HL-60/S4 treated with phorbol 12-myristate 13-acetate at 8.2 ng/mL for 4 days and 3 days (cell line): ENCODE measurements around the gene LINGO1.

Source experiments
- in situ Hi-C: fragments of 300-500 bp; cut with MboI; formaldehyde crosslinking; loops from 2 replicates; pipeline ENCODE4 v1.15.0; 2022; ENCODE audit warnings: low sequenced_read_pairs

LINGO1 gene

DNA sequence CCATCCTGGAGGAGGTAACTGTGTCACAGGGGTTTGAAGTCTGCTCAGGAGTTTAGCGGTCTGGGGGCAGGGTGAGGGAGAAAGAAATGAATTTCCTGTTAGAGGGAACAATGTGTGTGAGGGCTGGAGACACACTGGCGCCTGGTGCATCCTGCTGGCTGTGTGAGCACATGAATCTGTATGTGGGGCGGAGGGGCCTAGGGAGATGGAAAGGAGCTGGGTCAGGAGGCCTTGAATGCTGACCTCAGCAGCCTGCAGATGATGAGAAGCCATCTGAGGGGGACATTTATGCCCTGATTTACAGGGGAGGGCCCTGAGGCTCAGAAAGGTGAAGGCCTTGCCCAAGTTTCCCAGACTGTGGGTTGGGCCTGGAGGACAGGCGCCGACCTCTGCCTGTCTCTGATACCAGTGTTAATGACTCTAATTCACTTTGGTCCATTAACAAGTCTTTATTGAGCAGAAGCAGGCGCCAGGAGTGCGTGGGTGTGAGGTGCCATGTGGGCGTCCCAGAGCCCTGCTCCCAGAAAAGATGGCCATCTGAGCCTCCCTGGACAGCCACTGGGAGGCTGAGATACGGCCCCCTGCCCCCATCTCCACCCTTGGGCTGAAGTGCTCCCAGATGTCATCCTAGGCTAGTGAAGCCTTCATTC lies 34.8 kb downstream of the LINGO1 start:
- in situ Hi-C loops, result no loop called here

GRCh38 chr15:77596821-77597803 lies 35.6 kb downstream of the LINGO1 start:
- in situ Hi-C loops, result no loop called here

- in situ Hi-C loops, result no loop called here
These were observed 37.5 kb downstream of the LINGO1 start for GRCh38 chr15:77595231-77595630.

- in situ Hi-C loops, result no loop called here
These were observed 40.0 kb downstream of the LINGO1 start for GRCh38 chr15:77592758-77593157.

GRCh38 chr15:77591968-77592613 lies 40.6 kb downstream of the LINGO1 start:
- in situ Hi-C loops, result no loop called here

GRCh38 chr15:77589839-77590238 lies 42.9 kb downstream of the LINGO1 start:
- in situ Hi-C loops, result no loop called here

- in situ Hi-C loops, result no loop called here
These were observed 44.6 kb downstream of the LINGO1 start for GRCh38 chr15:77588126-77588525.

DNA sequence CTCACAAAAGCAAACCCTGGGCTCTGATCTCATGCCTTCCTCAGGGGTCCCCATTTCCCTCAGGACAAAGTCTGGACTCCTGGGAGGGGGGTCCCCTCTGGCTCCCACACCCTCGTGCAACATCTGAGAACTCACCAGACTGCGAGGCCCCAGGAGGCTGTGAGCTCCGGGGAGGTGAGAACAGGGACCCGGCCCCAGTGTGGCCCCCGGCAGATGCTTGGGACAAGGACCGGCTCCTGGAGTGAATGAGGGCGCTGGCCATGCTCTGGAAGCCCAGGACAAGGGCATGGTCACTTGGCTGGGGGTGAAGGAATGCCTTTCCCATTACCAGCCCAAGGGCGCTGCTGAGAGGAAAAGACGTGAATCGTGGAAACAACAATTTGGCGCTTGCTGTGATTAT lies 48.0 kb downstream of the LINGO1 start:
- in situ Hi-C loops, result no loop called here

DNA sequence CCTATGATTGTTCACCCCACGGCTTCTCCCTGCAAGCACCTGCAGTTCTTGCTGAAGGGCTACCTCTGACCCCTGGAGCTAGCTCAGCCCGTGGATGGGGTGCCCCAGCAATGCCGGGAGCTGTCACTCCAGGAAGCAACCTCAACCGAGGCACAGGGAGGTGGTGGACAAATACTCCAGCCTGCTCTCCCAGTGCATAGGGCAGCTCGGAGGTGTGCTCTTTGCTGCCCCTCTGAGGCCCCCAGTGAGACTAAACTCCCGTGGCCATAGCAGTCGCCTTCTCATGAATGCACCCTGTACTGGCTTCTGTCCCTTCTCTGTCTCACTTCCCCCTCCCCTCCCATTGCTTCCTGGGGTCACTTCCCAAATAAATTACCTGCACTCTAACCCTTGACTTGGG lies 48.5 kb downstream of the LINGO1 start:
- in situ Hi-C loops, result no loop called here

- in situ Hi-C loops, result no loop called here
These were observed 49.9 kb downstream of the LINGO1 start for GRCh38 chr15:77582763-77583162.

DNA sequence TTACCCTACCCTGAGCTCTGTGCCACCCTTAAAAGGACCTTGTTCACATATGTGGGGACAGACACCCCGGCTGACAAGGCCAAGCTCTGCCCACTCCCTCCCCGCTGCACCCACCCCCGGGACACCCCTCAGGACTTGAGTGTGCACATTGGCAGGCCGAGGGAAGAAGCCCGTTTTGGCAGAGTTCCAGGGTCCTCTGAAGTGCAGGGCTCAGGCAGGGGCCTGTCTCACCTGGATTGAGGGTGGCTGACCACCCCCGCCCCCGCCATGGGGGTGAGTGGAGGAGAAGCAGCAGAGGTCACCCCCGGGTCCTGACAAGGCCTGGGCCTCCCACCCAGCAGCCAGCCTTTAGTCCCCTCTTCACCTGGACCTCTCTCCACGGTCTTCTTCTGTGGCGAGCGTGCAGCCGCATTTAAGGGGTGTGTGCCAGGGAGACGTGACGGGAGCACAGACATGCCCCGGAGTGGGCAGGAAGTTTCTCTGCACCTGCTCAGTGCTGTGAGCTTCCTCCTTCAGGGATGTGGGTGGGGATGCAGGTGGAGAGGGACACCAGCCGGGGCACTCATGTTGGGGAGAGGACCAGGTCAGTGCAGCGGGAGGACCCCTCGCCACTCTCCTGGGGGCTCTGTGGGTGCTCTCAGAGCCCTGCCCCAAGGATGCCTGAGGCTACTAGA lies 50.7 kb downstream of the LINGO1 start:
- in situ Hi-C loops, result no loop called here

- in situ Hi-C loops, result no loop called here
These were observed 51.6 kb downstream of the LINGO1 start for GRCh38 chr15:77580996-77581682.

- in situ Hi-C loops, result no loop called here
These were observed 53.1 kb downstream of the LINGO1 start for GRCh38 chr15:77579498-77580188.

- in situ Hi-C loops, result no loop called here
These were observed 53.9 kb downstream of the LINGO1 start for GRCh38 chr15:77578641-77579372.

DNA sequence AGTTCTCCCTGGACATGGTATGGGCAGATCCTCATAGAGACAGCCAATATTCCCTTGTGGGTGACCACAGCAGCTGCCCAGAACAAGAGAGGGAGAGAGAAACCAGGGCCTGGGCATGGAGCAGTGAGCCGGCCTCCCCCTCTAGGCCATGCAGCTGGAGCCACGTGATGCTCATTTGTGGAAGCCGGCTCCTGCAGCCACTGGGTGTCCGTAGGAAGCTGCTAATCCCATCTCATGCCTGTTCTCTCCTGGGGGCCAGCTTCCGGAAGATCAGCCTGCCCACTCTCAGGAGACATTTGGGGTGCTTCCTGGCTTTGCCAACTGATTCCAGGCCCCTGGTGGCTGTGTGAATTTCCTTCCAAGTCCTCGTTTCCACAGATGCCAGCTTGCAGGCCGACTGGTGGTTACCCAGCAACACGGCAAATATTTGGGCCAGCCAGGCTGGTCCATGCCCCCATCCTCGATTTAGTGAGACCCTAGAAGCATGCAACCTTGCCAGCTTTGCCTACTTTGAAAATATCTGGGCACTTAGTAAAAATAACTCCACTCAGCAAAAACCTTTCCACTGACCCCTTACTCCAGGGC lies 55.3 kb downstream of the LINGO1 start:
- in situ Hi-C loops, result no loop called here

DNA sequence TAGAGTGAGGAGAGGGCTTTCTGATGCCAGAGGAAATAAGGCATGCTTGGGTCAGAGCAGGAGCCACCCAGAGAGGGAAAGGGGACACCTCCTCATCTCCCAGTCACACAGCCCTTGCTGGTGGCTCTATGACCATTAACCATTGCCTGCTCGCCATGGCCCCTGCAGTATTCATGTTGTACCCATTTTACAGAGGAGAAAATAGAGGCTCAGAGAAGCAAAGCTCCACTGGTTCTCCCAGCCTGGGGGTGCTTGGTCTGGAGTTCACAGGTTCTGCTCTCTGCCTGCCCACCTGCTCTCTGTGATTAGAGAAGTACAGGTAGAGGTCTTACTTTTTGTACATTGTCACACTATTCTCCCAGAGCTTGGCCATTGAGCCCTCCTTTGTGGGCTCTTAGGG lies 56.2 kb downstream of the LINGO1 start:
- in situ Hi-C loops, result no loop called here

DNA sequence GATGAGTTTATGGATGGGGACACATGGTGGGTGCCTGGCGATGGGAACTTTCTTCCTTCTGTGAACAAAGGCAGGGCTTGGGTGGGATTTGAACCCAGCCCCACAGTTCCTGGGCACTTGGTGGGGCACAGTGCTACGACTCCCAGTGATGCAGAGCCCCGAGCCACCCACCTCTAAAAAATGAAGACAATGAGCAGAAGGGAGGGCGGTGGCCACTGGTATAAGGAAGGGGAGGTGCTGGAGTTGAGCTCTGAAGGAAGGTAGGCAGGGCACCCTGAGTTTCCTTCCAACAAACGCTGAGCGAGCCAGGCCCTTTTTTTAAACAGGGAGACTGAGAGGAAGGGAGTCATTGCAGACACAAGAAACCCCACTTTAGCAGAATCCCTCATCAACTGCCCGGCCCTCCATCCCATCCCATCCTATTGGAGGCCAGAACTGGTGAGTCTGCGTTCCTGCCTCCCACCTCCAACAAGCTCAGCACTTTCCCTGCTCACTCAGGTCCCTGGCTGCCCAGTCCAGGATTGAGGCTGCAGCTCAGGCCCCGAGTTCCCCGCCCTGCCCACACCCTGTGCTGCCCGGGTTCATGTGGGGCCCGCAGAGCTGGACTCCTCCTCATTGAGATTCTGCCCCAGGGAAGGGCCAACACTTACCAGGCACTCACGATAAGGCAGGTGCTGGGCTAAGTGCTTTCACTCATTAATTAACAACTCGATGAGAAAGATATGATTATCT lies 57.3 kb downstream of the LINGO1 start:
- in situ Hi-C loops, result no loop called here

- in situ Hi-C loops, result no loop called here
These were observed 58.0 kb downstream of the LINGO1 start for GRCh38 chr15:77574521-77575202.
